SIG-M5 (cell line): Measurements from ENCODE around the gene MAFG.

Experiments
- DNase-seq: peaks from one replicate; lab custom pipeline; 2025; lab: John Stamatoyannopoulos, UW

The MAFG gene

GRCh38 chr17:81927653-81928543 is at the start of gene MAFG:
Gene MAFG, minus strand, starts transcription at chr17:81927735. Its CDS starts 4,550 bp downstream, at chr17:81923185.
- peak; percentile 73 for DNase-seq

GRCh38 chr17:81976332-81977210 is 49.0 kb upstream of the MAFG start:
- no peak for DNase-seq

- no peak for DNase-seq
Observed at GRCh38 chr17:81973432-81973831, 45.9 kb upstream of the MAFG start.

GRCh38 chr17:81968850-81969812 is 41.6 kb upstream of the MAFG start:
- DNase-seq = no peak

- no peak for DNase-seq
Observed at GRCh38 chr17:81968396-81968745, 40.8 kb upstream of the MAFG start.

- DNase-seq = no peak
Observed at GRCh38 chr17:81967533-81968395, 40.2 kb upstream of the MAFG start.

- DNase-seq = no peak
Observed at GRCh38 chr17:81967244-81967532, 39.7 kb upstream of the MAFG start.

GRCh38 chr17:81966343-81967243 is 39.1 kb upstream of the MAFG start:
- no peak for DNase-seq

GRCh38 chr17:81964081-81964849 is 36.7 kb upstream of the MAFG start:
- no peak for DNase-seq

- no peak for DNase-seq
Observed at GRCh38 chr17:81962499-81963441, 35.2 kb upstream of the MAFG start.

- DNase-seq = no peak
Observed at GRCh38 chr17:81961521-81962498, 34.3 kb upstream of the MAFG start.

- DNase-seq = no peak
Observed at GRCh38 chr17:81961087-81961511, 33.6 kb upstream of the MAFG start, which contains the start of gene NOTUM. Gene NOTUM, minus strand, starts transcription at chr17:81961187. Its CDS starts 278 bp downstream, at chr17:81960909.

GRCh38 chr17:81960130-81960958 is 32.8 kb upstream of the MAFG start:
- no peak for DNase-seq

- no peak for DNase-seq
Observed at GRCh38 chr17:81959362-81960129, 32.0 kb upstream of the MAFG start.
